ENCODE data around the gene CA4. TPM values are rescaled to one million over a fixed set of nuclear protein-coding genes. Genes with fewer than 3 reads are reported as not detected.

The CA4 gene
- total and polyA plus RNA-seq, 10 of the 15 experiments (the other 5 are each of a cell fraction or from before 2014, with no cell fraction given) = 0.13 to 0.31 TPM; not detected in 8

DNA sequence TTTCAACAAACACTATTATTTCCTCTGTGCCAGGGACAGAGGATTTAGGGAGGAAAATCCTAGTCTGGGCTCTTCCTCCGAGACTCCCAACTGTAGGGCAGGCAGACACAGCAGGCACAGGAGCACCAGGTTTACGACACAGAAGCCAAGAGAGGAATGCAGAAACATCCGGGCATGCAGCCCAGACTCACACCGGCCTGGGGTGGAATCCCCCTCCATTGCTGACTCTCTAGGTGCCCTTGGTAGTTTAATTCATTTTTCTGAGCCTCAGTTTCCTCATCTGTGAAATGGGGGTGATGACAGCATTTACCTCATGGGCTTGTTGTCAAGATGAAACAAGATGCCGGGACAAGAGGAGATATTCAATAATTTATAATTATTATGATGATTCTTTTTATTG, 14.9 kb downstream of the CA4 start (continued):
- TF ChIP-seq POLR2A (IDR thresholded peaks at IDR 0.05; ENCODE audit: low read depth, low read length) (no peak), KLF5 (IDR thresholded peaks at IDR 0.05; ENCODE audit: partially characterized antibody) (no peak)
- TF ChIP-seq, protein P1, sequence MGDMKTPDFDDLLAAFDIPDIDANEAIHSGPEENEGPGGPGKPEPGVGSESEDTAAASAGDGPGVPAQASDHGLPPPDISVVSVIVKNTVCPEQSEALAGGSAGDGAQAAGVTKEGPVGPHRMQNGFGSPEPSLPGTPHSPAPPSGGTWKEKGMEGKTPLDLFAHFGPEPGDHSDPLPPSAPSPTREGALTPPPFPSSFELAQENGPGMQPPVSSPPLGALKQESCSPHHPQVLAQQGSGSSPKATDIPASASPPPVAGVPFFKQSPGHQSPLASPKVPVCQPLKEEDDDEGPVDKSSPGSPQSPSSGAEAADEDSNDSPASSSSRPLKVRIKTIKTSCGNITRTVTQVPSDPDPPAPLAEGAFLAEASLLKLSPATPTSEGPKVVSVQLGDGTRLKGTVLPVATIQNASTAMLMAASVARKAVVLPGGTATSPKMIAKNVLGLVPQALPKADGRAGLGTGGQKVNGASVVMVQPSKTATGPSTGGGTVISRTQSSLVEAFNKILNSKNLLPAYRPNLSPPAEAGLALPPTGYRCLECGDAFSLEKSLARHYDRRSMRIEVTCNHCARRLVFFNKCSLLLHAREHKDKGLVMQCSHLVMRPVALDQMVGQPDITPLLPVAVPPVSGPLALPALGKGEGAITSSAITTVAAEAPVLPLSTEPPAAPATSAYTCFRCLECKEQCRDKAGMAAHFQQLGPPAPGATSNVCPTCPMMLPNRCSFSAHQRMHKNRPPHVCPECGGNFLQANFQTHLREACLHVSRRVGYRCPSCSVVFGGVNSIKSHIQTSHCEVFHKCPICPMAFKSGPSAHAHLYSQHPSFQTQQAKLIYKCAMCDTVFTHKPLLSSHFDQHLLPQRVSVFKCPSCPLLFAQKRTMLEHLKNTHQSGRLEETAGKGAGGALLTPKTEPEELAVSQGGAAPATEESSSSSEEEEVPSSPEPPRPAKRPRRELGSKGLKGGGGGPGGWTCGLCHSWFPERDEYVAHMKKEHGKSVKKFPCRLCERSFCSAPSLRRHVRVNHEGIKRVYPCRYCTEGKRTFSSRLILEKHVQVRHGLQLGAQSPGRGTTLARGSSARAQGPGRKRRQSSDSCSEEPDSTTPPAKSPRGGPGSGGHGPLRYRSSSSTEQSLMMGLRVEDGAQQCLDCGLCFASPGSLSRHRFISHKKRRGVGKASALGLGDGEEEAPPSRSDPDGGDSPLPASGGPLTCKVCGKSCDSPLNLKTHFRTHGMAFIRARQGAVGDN (IDR thresholded peaks at IDR 0.05) = no peak
- TF ChIP-seq, protein P2, sequence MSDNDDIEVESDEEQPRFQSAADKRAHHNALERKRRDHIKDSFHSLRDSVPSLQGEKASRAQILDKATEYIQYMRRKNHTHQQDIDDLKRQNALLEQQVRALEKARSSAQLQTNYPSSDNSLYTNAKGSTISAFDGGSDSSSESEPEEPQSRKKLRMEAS (IDR thresholded peaks at IDR 0.05; ENCODE audit: low read depth, low read length) = no peak

DNA sequence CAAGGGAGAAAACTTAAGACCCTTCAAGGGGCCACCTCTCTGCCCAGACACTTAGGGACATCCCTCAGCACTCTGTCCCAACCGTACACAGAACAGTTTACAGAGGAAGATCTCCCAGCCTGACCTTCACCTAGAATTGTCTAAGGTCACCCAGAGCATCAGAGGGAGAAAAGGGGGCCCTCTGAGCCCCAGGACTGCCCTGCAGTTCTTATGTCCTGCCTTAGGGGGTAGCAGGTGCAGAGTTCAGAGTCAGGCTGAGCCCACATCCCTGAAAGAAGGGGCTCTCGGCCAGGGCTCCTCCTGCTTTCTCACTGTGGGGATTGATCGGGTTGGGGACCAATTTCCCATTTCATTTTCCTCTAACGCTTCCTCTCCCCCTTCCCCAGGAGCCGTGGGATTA, 15.4 kb downstream of the CA4 start:
- ATAC-seq (peak; percentile 38), FAIRE-seq (no peak), DNase-seq (ENCODE audit: low read depth, low spot score) (no peak)
- H3K4me3 ChIP-seq = no peak overlapping the region
- no peak overlapping the region for H3K9ac ChIP-seq (ENCODE audit: control insufficient read depth, insufficient read depth, low read length)
- no peaks in the 10 kb centered on the region for H3K79me2 ChIP-seq (ENCODE audit: control insufficient read depth, insufficient read depth, low read length)
- in situ Hi-C loops (cut with MboI) = no loop called here
- intact Hi-C loops (cut with micrococcal nuclease; ENCODE audit: unreplicated experiment) = no loop called here
- no peaks in the 10 kb centered on the region for H4K20me1 ChIP-seq (ENCODE audit: control insufficient read depth, insufficient read depth)
- TF ChIP-seq HDAC2 (IDR thresholded peaks at IDR 0.05) (no peak), JUND (IDR thresholded peaks at IDR 0.05; ENCODE audit: low read depth, low read length) (no peak), NR2C2 (IDR thresholded peaks at IDR 0.05; ENCODE audit: borderline replicate concordance, control insufficient read depth, insufficient read length, low read depth) (no peak), ZNF274 (IDR thresholded peaks at IDR 0.05; ENCODE audit: insufficient read depth, insufficient read length) (no peak), YBX1 (IDR thresholded peaks at IDR 0.05) (no peak), MEF2A (IDR thresholded peaks at IDR 0.05; ENCODE audit: insufficient read depth, low read depth, low read length) (no peak), MYC (IDR thresholded peaks at IDR 0.05; ENCODE audit: insufficient read depth, insufficient read length, insufficient replicate concordance, low read length, severe bottlenecking) (no peak)
- no peaks in the 10 kb centered on the region for H3K36me3 ChIP-seq (ENCODE audit: control insufficient read depth in 2 of 2, insufficient read depth in 2 of 2, low read length in 1 of 2)
- RAD21 ChIA-PET (ENCODE audit: unreplicated experiment) = no interaction called here
- no peak overlapping the region for H3K27ac ChIP-seq (ENCODE audit: control insufficient read depth, insufficient read depth)
- CTCF ChIA-PET = no interaction called here
- SMC1A ChIA-PET (ENCODE audit: uncharacterized antibody, unreplicated experiment) = no interaction called here
- H3K9me3 ChIP-seq (replicated peaks; ENCODE audit: control insufficient read depth, insufficient read depth, low read length) = no peaks in the 10 kb centered on the region
- WGBS (ENCODE audit: insufficient coverage, insufficient replicate concordance, low lambda C conversion rate, missing lambda C conversion rate) = 24% methylated on average over 5 of the region's 5 CpGs
- H3K4me2 ChIP-seq (ENCODE audit: control insufficient read depth, insufficient read depth) = no peak overlapping the region
- POLR2A ChIA-PET = no interaction called here
- H2AFZ ChIP-seq (ENCODE audit: control insufficient read depth, low read depth, low read length) = no peak overlapping the region
- peaks cover 5% of the 10 kb centered on the region for H3K4me1 ChIP-seq (ENCODE audit: control insufficient read depth, insufficient read depth, low read length)
- H3K27me3 ChIP-seq (replicated peaks in 1 of 2; ENCODE audit: control insufficient read depth in 2 of 2, insufficient read depth in 2 of 2, low read length in 1 of 2) = no peaks in the 10 kb centered on the region
- BruUV-seq (replicated peaks) = no TSS peak
